Measurements from ENCODE around the gene GDF10. TPM values are rescaled to one million over a fixed set of nuclear protein-coding genes. Genes with fewer than 3 reads are reported as not detected.

Gene GDF10
- polyA plus RNA-seq, 1 of the 3 experiments (the other 2 are of a cell fraction) = 0.02 TPM

DNA sequence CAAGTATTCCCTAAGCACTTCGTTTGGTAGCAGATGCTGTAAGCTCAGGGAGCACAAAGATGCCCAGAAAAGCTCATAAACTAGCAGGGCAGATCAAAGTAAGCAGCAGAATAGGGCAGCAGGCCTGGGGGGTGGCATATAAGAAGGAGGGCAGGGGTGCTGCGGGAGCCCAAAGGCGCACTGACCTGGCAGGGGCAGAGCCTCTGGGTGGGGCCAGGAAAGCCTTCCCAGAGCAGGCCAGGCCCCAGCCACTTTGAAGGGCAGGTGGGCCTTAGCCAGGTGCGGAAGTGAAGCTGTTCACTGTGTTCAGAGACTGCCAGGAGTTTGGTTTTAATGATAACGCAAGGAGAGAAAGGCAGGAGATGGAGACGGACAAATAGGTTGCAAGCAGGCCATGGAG lies 3.9 kb downstream of the GDF10 start (continued):
- TF ChIP-seq, protein P1, sequence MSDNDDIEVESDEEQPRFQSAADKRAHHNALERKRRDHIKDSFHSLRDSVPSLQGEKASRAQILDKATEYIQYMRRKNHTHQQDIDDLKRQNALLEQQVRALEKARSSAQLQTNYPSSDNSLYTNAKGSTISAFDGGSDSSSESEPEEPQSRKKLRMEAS (IDR thresholded peaks at IDR 0.05; ENCODE audit: low read depth) = no peak
- TF ChIP-seq SMC3 (IDR thresholded peaks at IDR 0.05; ENCODE audit: low read depth, low read length) (no peak), JUND (IDR thresholded peaks at IDR 0.05) (no peak), RFX5 (IDR thresholded peaks at IDR 0.05; ENCODE audit: low read length) (no peak), CHD2 (IDR thresholded peaks at IDR 0.05; ENCODE audit: low read length, partially characterized antibody) (no peak), FOXJ3 (CRISPR knock-in tag; IDR thresholded peaks at IDR 0.05) (no peak), EZH2phosphoT487 (IDR thresholded peaks at IDR 0.05; ENCODE audit: borderline replicate concordance, low read depth) (no peak)
- TF ChIP-seq, protein P2, sequence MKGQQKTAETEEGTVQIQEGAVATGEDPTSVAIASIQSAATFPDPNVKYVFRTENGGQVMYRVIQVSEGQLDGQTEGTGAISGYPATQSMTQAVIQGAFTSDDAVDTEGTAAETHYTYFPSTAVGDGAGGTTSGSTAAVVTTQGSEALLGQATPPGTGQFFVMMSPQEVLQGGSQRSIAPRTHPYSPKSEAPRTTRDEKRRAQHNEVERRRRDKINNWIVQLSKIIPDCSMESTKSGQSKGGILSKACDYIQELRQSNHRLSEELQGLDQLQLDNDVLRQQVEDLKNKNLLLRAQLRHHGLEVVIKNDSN (IDR thresholded peaks at IDR 0.05; ENCODE audit: borderline replicate concordance, low read depth) = no peak

DNA sequence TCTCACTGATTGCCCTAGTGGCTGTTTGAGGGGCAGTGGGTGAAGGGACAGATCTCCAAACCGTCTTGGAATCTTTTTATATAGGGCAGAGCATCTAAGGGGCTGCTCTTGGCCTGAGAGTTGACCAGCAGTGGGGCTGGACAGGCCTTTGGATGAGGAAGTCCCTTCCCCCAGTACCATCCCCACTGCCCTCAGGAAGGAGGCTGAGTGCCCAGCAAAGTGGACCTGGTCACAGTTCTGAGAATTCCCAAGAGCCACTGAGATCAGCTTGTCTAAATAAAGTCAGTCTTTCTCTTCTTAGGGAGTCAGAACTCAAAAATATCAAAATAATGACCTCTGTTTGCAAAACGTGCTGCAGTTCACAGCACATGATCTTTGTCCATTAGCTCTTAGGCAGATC lies 5.6 kb downstream of the GDF10 start:
- DNase-seq = no peak
- ChIA-PET CTCF (interaction anchor here (0.7 to 12.0 kb wide), 3 partner anchors 45 to 273 kb away, joined by 3 to 337 read pairs (median 3); no protein-coding TSS in a partner anchor), POLR2A (interaction anchor here (0.7 kb wide), 1 partner anchor 18 kb away, joined by 3 read pairs; no protein-coding TSS in a partner anchor)
- H3K27me3 ChIP-seq (ENCODE audit: insufficient read depth) = peaks cover 14% of the 10 kb centered on the region; the same call in 1 of the 2 replicates
- H3K27ac ChIP-seq (ENCODE audit: low read depth in 2 of 2, low read length in 1 of 2) = no peak overlapping the region; a peak in 1 of 4 replicates
- no peak overlapping the region for H3K9ac ChIP-seq
- WGBS (ENCODE audit: low lambda C conversion rate) = 6% methylated on average over 2 of the region's 2 CpGs
- no peaks in the 10 kb centered on the region for H3F3A ChIP-seq (replicated peaks; ENCODE audit: insufficient read depth)
- no peak overlapping the region for H2AFZ ChIP-seq (ENCODE audit: low read depth)
- H3K4me1 ChIP-seq (ENCODE audit: control insufficient read depth in 1 of 2, insufficient read depth in 2 of 2, low read depth in 1 of 2, low read length in 1 of 2) = peaks cover 0 to 79% of the 10 kb centered on the region in 2 experiments; a peak in 1 of 4 replicates
- H3K9me3 ChIP-seq = no peaks in the 10 kb centered on the region
- TF ChIP-seq GATA2 (CRISPR knock-in tag; IDR thresholded peaks at IDR 0.05) = no peak
- TF ChIP-seq SIN3A (IDR thresholded peaks at IDR 0.05; ENCODE audit: borderline replicate concordance, low read depth, low read length) = no peak
- TF ChIP-seq NRF1 (IDR thresholded peaks at IDR 0.05; ENCODE audit: low read depth, low read length) = no peak
- no peak for TF ChIP-seq GABPA (IDR thresholded peaks at IDR 0.05; ENCODE audit: low read depth)
- TF ChIP-seq RFX5 (IDR thresholded peaks at IDR 0.05; ENCODE audit: low read length) = no peak
- TF ChIP-seq FOXM1 (IDR thresholded peaks at IDR 0.05; ENCODE audit: low read depth) = no peak
- TF ChIP-seq CHD2 (IDR thresholded peaks at IDR 0.05; ENCODE audit: low read length, partially characterized antibody) = no peak
- TF ChIP-seq MXI1 (IDR thresholded peaks at IDR 0.05; ENCODE audit: low read depth, low read length) = no peak
- no peak for TF ChIP-seq MEF2A (IDR thresholded peaks at IDR 0.05; ENCODE audit: borderline replicate concordance, low read depth)
- TF ChIP-seq YY1 (IDR thresholded peaks at IDR 0.05; ENCODE audit: low read depth) = no peak
- no peak for TF ChIP-seq TCF12 (IDR thresholded peaks at IDR 0.05)
- H3K4me3 ChIP-seq (ENCODE audit: low read depth in 2 of 2, low read length in 1 of 2) = no peak overlapping the region
- no peaks in the 10 kb centered on the region for H3K79me2 ChIP-seq (ENCODE audit: insufficient read depth)
- H3K36me3 ChIP-seq (replicated peaks in 1 of 2; ENCODE audit: control insufficient read depth in 1 of 2, insufficient read depth in 2 of 2, low read length in 1 of 2) = no peaks in the 10 kb centered on the region
- H3K9me2 ChIP-seq = no peaks in the 10 kb centered on the region
- H3K4me2 ChIP-seq = no peak overlapping the region
- no peaks in the 10 kb centered on the region for H4K20me1 ChIP-seq (ENCODE audit: insufficient read depth)
